Measurements from ENCODE around the gene TES. TPM values are rescaled to one million over a fixed set of nuclear protein-coding genes. Genes with fewer than 3 reads are reported as not detected.

The TES gene
- total and polyA plus RNA-seq, 4 donors: 51.9 to 105 (median 78.0) TPM

DNA sequence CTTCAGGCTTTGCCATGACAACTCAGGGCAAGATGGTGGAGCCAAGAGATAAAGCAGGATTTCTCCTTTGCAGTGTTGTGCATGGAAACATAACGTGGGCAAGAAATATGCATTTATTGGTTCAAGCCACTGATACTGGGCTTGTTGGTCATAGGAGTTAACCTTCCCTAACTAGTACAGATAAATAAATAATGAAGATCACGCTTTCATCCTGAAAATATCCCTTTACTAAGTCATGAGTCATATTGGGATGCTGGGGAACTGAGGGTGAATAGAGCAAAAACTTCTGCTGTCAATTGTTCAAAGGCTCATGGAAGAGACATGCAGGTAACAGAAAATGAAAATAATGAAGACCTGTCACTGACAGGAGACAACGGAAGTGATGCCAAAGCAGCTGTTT is 55.5 kb downstream of the TES start:
- 95 to 97% methylated on average over 3 of the region's 3 CpGs for WGBS, 2 donors
- H3K9me3 ChIP-seq (ENCODE audit: control insufficient read depth in 4 of 4, insufficient read depth in 3 of 4, low read length in 3 of 4): no peaks in the 10 kb centered on the region
- H3K36me3 ChIP-seq (ENCODE audit: control insufficient read depth in 4 of 4, insufficient read depth in 4 of 4, low read length in 4 of 4): peaks cover 0 to 1% (median 0%) of the 10 kb centered on the region in 4 donors
- DNase-seq: no peak
- H3K4me1 ChIP-seq (ENCODE audit: control insufficient read depth in 5 of 5, insufficient read depth in 5 of 5, low read length in 5 of 5): peaks cover 1 to 11% (median 9%) of the 10 kb centered on the region in 5 donors
- no peak for ATAC-seq (ENCODE audit: insufficient read depth, low FRiP score)
- no peak overlapping the region for H3K4me3 ChIP-seq
- TF ChIP-seq, protein P1, sequence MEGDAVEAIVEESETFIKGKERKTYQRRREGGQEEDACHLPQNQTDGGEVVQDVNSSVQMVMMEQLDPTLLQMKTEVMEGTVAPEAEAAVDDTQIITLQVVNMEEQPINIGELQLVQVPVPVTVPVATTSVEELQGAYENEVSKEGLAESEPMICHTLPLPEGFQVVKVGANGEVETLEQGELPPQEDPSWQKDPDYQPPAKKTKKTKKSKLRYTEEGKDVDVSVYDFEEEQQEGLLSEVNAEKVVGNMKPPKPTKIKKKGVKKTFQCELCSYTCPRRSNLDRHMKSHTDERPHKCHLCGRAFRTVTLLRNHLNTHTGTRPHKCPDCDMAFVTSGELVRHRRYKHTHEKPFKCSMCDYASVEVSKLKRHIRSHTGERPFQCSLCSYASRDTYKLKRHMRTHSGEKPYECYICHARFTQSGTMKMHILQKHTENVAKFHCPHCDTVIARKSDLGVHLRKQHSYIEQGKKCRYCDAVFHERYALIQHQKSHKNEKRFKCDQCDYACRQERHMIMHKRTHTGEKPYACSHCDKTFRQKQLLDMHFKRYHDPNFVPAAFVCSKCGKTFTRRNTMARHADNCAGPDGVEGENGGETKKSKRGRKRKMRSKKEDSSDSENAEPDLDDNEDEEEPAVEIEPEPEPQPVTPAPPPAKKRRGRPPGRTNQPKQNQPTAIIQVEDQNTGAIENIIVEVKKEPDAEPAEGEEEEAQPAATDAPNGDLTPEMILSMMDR (IDR thresholded peaks at IDR 0.05; ENCODE audit: control extremely low read depth, extremely low read depth): no peak
- no peaks in the 10 kb centered on the region for H3K27me3 ChIP-seq (ENCODE audit: control insufficient read depth in 3 of 3, insufficient read depth in 3 of 3, low read length in 2 of 3)
- H3K9ac ChIP-seq (ENCODE audit: insufficient read depth in 1 of 2, low read length in 2 of 2): no peak overlapping the region
- H3K27ac ChIP-seq (ENCODE audit: low read depth in 1 of 2, low read length in 1 of 2): no peak overlapping the region

DNA sequence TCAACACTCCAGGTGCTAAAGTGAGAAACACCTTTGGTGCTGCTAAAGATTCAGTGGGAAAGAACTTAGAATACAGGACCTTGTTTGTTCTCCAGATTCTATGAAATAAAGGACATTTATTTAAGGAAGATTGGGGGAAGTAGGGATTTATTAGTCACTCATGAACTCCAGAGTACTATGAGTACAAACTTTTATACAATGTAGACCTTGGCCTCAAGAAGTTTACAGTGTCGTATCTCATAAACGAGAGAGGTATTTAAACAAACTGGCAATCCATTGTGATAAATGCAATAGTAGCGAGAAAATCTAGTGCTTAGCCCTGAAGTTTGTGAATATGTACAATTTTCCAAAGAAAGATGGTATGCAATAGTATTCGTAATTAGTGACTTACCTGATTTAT is 59.1 kb downstream of the TES start:
- Histone ChIP-seq H3K4me3 (no peak overlapping the region), H3K9ac (ENCODE audit: insufficient read depth in 1 of 2, low read length in 2 of 2) (no peak overlapping the region), H3K36me3 (ENCODE audit: control insufficient read depth in 4 of 4, insufficient read depth in 4 of 4, low read length in 4 of 4) (peaks cover 0 to 1% (median 0%) of the 10 kb centered on the region in 4 donors), H3K27ac (ENCODE audit: low read depth in 1 of 2, low read length in 1 of 2) (no peak overlapping the region), H3K4me1 (ENCODE audit: control insufficient read depth in 5 of 5, insufficient read depth in 5 of 5, low read length in 5 of 5) (peaks cover 1 to 28% (median 16%) of the 10 kb centered on the region in 5 donors), H3K27me3 (ENCODE audit: control insufficient read depth in 3 of 3, insufficient read depth in 3 of 3, low read length in 2 of 3) (no peaks in the 10 kb centered on the region), H3K9me3 (ENCODE audit: control insufficient read depth in 4 of 4, insufficient read depth in 3 of 4, low read length in 3 of 4) (no peaks in the 10 kb centered on the region)
- DNase-seq (no peak), ATAC-seq (ENCODE audit: insufficient read depth, low FRiP score) (no peak)
- WGBS, 2 donors: 82 to 87% methylated on average over 4 of the region's 4 CpGs
- TF ChIP-seq, protein P1 (IDR thresholded peaks at IDR 0.05; ENCODE audit: control extremely low read depth, extremely low read depth): no peak

DNA sequence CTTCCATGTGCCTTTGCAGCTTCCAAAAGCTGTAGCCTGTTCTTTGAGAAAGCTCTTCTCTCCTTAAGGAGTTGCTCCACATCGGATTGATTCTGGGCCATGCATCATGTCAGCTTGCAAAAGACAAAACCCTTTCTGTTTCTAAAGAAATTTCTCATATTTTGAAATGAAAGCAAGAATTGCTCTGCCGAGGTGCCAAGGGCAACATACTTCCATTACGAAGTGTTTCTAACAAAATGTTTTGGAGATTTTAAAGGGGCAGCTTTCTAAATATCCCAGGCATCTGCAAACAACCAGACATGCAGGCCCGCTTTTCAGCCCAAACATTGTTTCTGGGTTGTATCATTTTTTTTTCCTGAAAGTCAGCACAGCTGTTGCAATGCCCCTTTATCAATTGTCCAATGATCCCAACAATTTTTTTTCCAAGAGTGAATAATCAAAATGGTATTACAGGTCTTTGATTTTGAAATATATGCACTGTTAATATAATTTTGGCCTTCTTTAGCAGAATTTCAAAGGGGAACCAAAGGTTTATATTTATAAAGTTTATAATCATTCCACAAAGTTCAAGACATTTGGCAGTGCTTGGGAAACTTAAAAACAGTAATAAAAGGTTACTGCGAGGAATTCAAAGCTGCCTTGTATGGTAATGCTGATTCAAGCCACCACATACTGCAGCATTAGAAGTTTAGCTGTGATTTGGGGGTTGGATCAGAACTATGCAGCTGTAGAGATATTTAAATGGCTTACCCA is 61.0 kb downstream of the TES start:
- peak; percentile 72 to 96 (median 93) for DNase-seq
- 53 to 78% methylated on average over 5 of the region's 5 CpGs for WGBS, 2 donors
- Histone ChIP-seq H3K36me3 (ENCODE audit: control insufficient read depth in 4 of 4, insufficient read depth in 4 of 4, low read length in 4 of 4) (peaks cover 0 to 1% (median 0%) of the 10 kb centered on the region in 4 donors), H3K27ac (ENCODE audit: low read depth in 1 of 2, low read length in 1 of 2) (peak overlapping the region; percentile 24 to 74), H3K9ac (ENCODE audit: insufficient read depth in 1 of 2, low read length in 2 of 2) (peak overlapping the region in 1 of 2 donors; percentile 62), H3K4me1 (ENCODE audit: control insufficient read depth in 5 of 5, insufficient read depth in 5 of 5, low read length in 5 of 5) (peaks cover 1 to 28% (median 16%) of the 10 kb centered on the region in 5 donors), H3K4me3 (no peak overlapping the region), H3K27me3 (ENCODE audit: control insufficient read depth in 3 of 3, insufficient read depth in 3 of 3, low read length in 2 of 3) (no peaks in the 10 kb centered on the region), H3K9me3 (ENCODE audit: control insufficient read depth in 4 of 4, insufficient read depth in 3 of 4, low read length in 3 of 4) (no peaks in the 10 kb centered on the region)
- peak; percentile 54 for ATAC-seq (ENCODE audit: insufficient read depth, low FRiP score)
- TF ChIP-seq, protein P1 (IDR thresholded peaks at IDR 0.05; ENCODE audit: control extremely low read depth, extremely low read depth): no peak

Measured in lung (tissue), 12 donors.